Neural progenitor cell (in vitro differentiated cells): ENCODE results near the gene STX1B.

Experiments used
- CTCF ChIP-seq: fragments of 200-600 bp; sonication (generic); IDR thresholded peaks from 2 replicates; pipeline ENCODE4 v1.5.1; 2017; ENCODE audit warnings: antibody characterized with exemption, mild to moderate bottlenecking
- EZH2 ChIP-seq: fragments of 200-600 bp; sonication (generic); IDR thresholded peaks from 2 replicates; pipeline ENCODE4 v1.6.1; 2017; ENCODE audit warnings: antibody characterized with exemption, mild to moderate bottlenecking, moderate library complexity
- EZH2phosphoT487 ChIP-seq: fragments of 200-600 bp; sonication (generic); IDR thresholded peaks from 2 replicates; pipeline ENCODE4 v1.6.1; 2017; ENCODE audit warnings: antibody characterized with exemption

GRCh38 chr16:30951193-30951592, 59.2 kb downstream of the STX1B start:
- no peak for TF ChIP-seq CTCF
- no peak for TF ChIP-seq EZH2
- TF ChIP-seq EZH2phosphoT487: no peak
